ENCODE results near the gene PRLR.

PRLR gene

GRCh38 chr5:35171078-35171477, 59.2 kb downstream of the PRLR start:
- no peak for TF ChIP-seq SUZ12 (IDR thresholded peaks at IDR 0.05; ENCODE audit: extremely low read depth, insufficient read depth, insufficient read length)
- H3K9me3 ChIP-seq (ENCODE audit: insufficient read depth, low read length) = peaks cover 28% of the 10 kb centered on the region
- H3K9ac ChIP-seq (ENCODE audit: insufficient read length, low read depth) = no peak overlapping the region
- DNase-seq (ENCODE audit: low read depth, low spot score) = no peak
- H3K36me3 ChIP-seq (ENCODE audit: insufficient read depth, insufficient read length, low read length) = no peaks in the 10 kb centered on the region
- no peaks in the 10 kb centered on the region for H3K27me3 ChIP-seq (ENCODE audit: insufficient read depth, insufficient read length)
- H3K4me3 ChIP-seq (ENCODE audit: insufficient read length, low read depth) = no peak overlapping the region
- H3K4me1 ChIP-seq (ENCODE audit: insufficient read depth, insufficient read length) = no peaks in the 10 kb centered on the region

GRCh38 chr5:35166043-35166442, 64.2 kb downstream of the PRLR start:
- H3K4me1 ChIP-seq (ENCODE audit: insufficient read depth, insufficient read length) = no peaks in the 10 kb centered on the region

GRCh38 chr5:35164860-35165542, 65.3 kb downstream of the PRLR start:
- H3K9ac ChIP-seq (ENCODE audit: insufficient read length, low read depth) = no peak overlapping the region
- no peaks in the 10 kb centered on the region for H3K36me3 ChIP-seq (ENCODE audit: insufficient read depth, insufficient read length, low read length)
- H3K9me3 ChIP-seq (ENCODE audit: insufficient read depth, low read length) = peaks cover 17% of the 10 kb centered on the region
- no peak overlapping the region for H3K4me3 ChIP-seq (ENCODE audit: insufficient read length, low read depth)
- H3K27me3 ChIP-seq (ENCODE audit: insufficient read depth, insufficient read length) = no peaks in the 10 kb centered on the region
- H3K4me1 ChIP-seq (ENCODE audit: insufficient read depth, insufficient read length) = no peaks in the 10 kb centered on the region
- no peak for DNase-seq (ENCODE audit: low read depth, low spot score)
- TF ChIP-seq SUZ12 (IDR thresholded peaks at IDR 0.05; ENCODE audit: extremely low read depth, insufficient read depth, insufficient read length) (no peak), ZNF274 (IDR thresholded peaks at IDR 0.05; ENCODE audit: low read depth, low read length) (no peak), YY1 (IDR thresholded peaks at IDR 0.05; ENCODE audit: insufficient read depth, insufficient read length) (no peak)

More at GRCh38 chr5:35166043-35166442, 64.2 kb downstream of the PRLR start:
- no peak for TF ChIP-seq SUZ12 (IDR thresholded peaks at IDR 0.05; ENCODE audit: extremely low read depth, insufficient read depth, insufficient read length)
- no peak for TF ChIP-seq YY1 (IDR thresholded peaks at IDR 0.05; ENCODE audit: insufficient read depth, insufficient read length)
- TF ChIP-seq ZNF274 (IDR thresholded peaks at IDR 0.05; ENCODE audit: low read depth, low read length) = no peak
- Histone ChIP-seq H3K36me3 (ENCODE audit: insufficient read depth, insufficient read length, low read length) (no peaks in the 10 kb centered on the region), H3K9me3 (ENCODE audit: insufficient read depth, low read length) (peaks cover 17% of the 10 kb centered on the region), H3K27me3 (ENCODE audit: insufficient read depth, insufficient read length) (no peaks in the 10 kb centered on the region), H3K4me3 (ENCODE audit: insufficient read length, low read depth) (no peak overlapping the region), H3K9ac (ENCODE audit: insufficient read length, low read depth) (no peak overlapping the region)
- DNase-seq (ENCODE audit: low read depth, low spot score) = no peak

- Histone ChIP-seq H3K4me3 (ENCODE audit: insufficient read length, low read depth) (no peak overlapping the region), H3K4me1 (ENCODE audit: insufficient read depth, insufficient read length) (no peaks in the 10 kb centered on the region), H3K9ac (ENCODE audit: insufficient read length, low read depth) (no peak overlapping the region), H3K9me3 (ENCODE audit: insufficient read depth, low read length) (peaks cover 17% of the 10 kb centered on the region), H3K27me3 (ENCODE audit: insufficient read depth, insufficient read length) (no peaks in the 10 kb centered on the region), H3K36me3 (ENCODE audit: insufficient read depth, insufficient read length, low read length) (no peaks in the 10 kb centered on the region)
- no peak for DNase-seq (ENCODE audit: low read depth, low spot score)
- TF ChIP-seq SUZ12 (IDR thresholded peaks at IDR 0.05; ENCODE audit: extremely low read depth, insufficient read depth, insufficient read length) (no peak), YY1 (IDR thresholded peaks at IDR 0.05; ENCODE audit: insufficient read depth, insufficient read length) (no peak)
These were observed 66.6 kb downstream of the PRLR start for GRCh38 chr5:35163710-35164033.

GRCh38 chr5:35162848-35163709, 67.2 kb downstream of the PRLR start:
- H3K27me3 ChIP-seq (ENCODE audit: insufficient read depth, insufficient read length) = no peaks in the 10 kb centered on the region
- TF ChIP-seq YY1 (IDR thresholded peaks at IDR 0.05; ENCODE audit: insufficient read depth, insufficient read length) (no peak), ZNF274 (IDR thresholded peaks at IDR 0.05; ENCODE audit: low read depth, low read length) (no peak), SUZ12 (IDR thresholded peaks at IDR 0.05; ENCODE audit: extremely low read depth, insufficient read depth, insufficient read length) (no peak)
- H3K36me3 ChIP-seq (ENCODE audit: insufficient read depth, insufficient read length, low read length) = no peaks in the 10 kb centered on the region
- no peaks in the 10 kb centered on the region for H3K4me1 ChIP-seq (ENCODE audit: insufficient read depth, insufficient read length)
- no peak overlapping the region for H3K4me3 ChIP-seq (ENCODE audit: insufficient read length, low read depth)
- DNase-seq (ENCODE audit: low read depth, low spot score) = no peak
- peaks cover 11% of the 10 kb centered on the region for H3K9me3 ChIP-seq (ENCODE audit: insufficient read depth, low read length)
- H3K9ac ChIP-seq (ENCODE audit: insufficient read length, low read depth) = no peak overlapping the region

GRCh38 chr5:35161652-35162273, 68.5 kb downstream of the PRLR start:
- Histone ChIP-seq H3K4me1 (ENCODE audit: insufficient read depth, insufficient read length) (no peaks in the 10 kb centered on the region), H3K36me3 (ENCODE audit: insufficient read depth, insufficient read length, low read length) (no peaks in the 10 kb centered on the region), H3K9me3 (ENCODE audit: insufficient read depth, low read length) (0 out of 2 replicates have a peak, but pooled peaks cover 5% of the 10 kb centered on the region), H3K9ac (ENCODE audit: insufficient read length, low read depth) (no peak overlapping the region), H3K4me3 (ENCODE audit: insufficient read length, low read depth) (no peak overlapping the region), H3K27me3 (ENCODE audit: insufficient read depth, insufficient read length) (no peaks in the 10 kb centered on the region)
- TF ChIP-seq ZNF274 (IDR thresholded peaks at IDR 0.05; ENCODE audit: low read depth, low read length) (no peak), SUZ12 (IDR thresholded peaks at IDR 0.05; ENCODE audit: extremely low read depth, insufficient read depth, insufficient read length) (no peak), YY1 (IDR thresholded peaks at IDR 0.05; ENCODE audit: insufficient read depth, insufficient read length) (no peak)
- DNase-seq (ENCODE audit: low read depth, low spot score) = no peak

- Histone ChIP-seq H3K9ac (ENCODE audit: insufficient read length, low read depth) (no peak overlapping the region), H3K27me3 (ENCODE audit: insufficient read depth, insufficient read length) (no peaks in the 10 kb centered on the region), H3K4me1 (ENCODE audit: insufficient read depth, insufficient read length) (no peaks in the 10 kb centered on the region), H3K4me3 (ENCODE audit: insufficient read length, low read depth) (no peak overlapping the region), H3K36me3 (ENCODE audit: insufficient read depth, insufficient read length, low read length) (no peaks in the 10 kb centered on the region), H3K9me3 (ENCODE audit: insufficient read depth, low read length) (0 out of 2 replicates have a peak, but pooled peaks cover 5% of the 10 kb centered on the region)
- TF ChIP-seq ZNF274 (IDR thresholded peaks at IDR 0.05; ENCODE audit: low read depth, low read length) = no peak
- no peak for DNase-seq (ENCODE audit: low read depth, low spot score)
These were observed 69.7 kb downstream of the PRLR start for GRCh38 chr5:35160486-35161116.
